Measurements from ENCODE around the gene DLG4.

- TF ChIP-seq, protein P1, sequence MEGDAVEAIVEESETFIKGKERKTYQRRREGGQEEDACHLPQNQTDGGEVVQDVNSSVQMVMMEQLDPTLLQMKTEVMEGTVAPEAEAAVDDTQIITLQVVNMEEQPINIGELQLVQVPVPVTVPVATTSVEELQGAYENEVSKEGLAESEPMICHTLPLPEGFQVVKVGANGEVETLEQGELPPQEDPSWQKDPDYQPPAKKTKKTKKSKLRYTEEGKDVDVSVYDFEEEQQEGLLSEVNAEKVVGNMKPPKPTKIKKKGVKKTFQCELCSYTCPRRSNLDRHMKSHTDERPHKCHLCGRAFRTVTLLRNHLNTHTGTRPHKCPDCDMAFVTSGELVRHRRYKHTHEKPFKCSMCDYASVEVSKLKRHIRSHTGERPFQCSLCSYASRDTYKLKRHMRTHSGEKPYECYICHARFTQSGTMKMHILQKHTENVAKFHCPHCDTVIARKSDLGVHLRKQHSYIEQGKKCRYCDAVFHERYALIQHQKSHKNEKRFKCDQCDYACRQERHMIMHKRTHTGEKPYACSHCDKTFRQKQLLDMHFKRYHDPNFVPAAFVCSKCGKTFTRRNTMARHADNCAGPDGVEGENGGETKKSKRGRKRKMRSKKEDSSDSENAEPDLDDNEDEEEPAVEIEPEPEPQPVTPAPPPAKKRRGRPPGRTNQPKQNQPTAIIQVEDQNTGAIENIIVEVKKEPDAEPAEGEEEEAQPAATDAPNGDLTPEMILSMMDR (IDR thresholded peaks at IDR 0.05; ENCODE audit: insufficient read depth, low read depth, low read length): no peak
- TF ChIP-seq EZH2 (IDR thresholded peaks at IDR 0.05; ENCODE audit: insufficient read depth, low read length): no peak
Observed at GRCh38 chr17:7250695-7251627, 31.3 kb upstream of the DLG4 start.
